K562 (cell line): ENCODE results near the gene PPP1CA. TPM values are rescaled to one million over a fixed set of nuclear protein-coding genes. Genes with fewer than 3 reads are reported as not detected.

ENCODE experiments used
- ATAC-seq: fragments of 200-7000 bp; cut with Tn5 transposase; 3 replicates; pipeline ENCODE4 v1.9.1; 2020; ENCODE audit warnings: moderate library complexity
- BruUV-seq: library from RNA; stranded (reverse); fragments of 400-500 nt; replicated peaks from 2 replicates; lab custom pipeline; 2021; lab: Mats Ljungman, UMichigan
- CTCF ChIA-PET: fragments of 300-600 bp; formaldehyde crosslinking; extraction: SDS; loops from one replicate; lab custom pipeline; 2021; ENCODE audit warnings: low intra/inter-chr PET ratio; lab: Yijun Ruan, JAX
- POLR2A ChIA-PET: fragments of 300-600, 350-650 bp; sonication (Branson Sonifier 250); formaldehyde crosslinking; extraction: SDS; loops from one replicate; lab custom pipeline; 2021; ENCODE audit warnings: antibody characterized with exemption, inconsistent platforms; lab: Yijun Ruan, JAX
- DNase-seq, 4 experiments: peaks; one replicate each; pipeline versions ENCODE4 v3.0.0 to v3.0.0-alpha.2; 2011 to 2018; ENCODE audit warnings: low spot score in 3 of 4, mixed read lengths in 3 of 4; ENCODE audit errors: extremely low read depth in 1 of 4
- FAIRE-seq: peaks from 2 replicates; lab custom pipeline; 2011; peaks lifted over from hg19 to GRCh38; lab: Jason Lieb, UNC
- H2AFZ ChIP-seq: 2 replicates; pipeline ENCODE4 v1.6.0; 2011; ENCODE audit warnings: low read depth, low read length, control low read depth, inconsistent platforms
- H3K27ac ChIP-seq: fragments of 200-600 bp; 3 replicates; pipeline ENCODE4 v1.8.0; 2011; ENCODE audit warnings: low read depth, mild to moderate bottlenecking, control low read depth, inconsistent platforms, low read length, moderate library complexity, mixed read lengths; ENCODE audit errors: extremely low read depth
- H3K27me3 ChIP-seq, 2 experiments: fragments of 300-600 bp in 1 of 2; 2 replicates in 1 of 2; 3 replicates in 1 of 2; pipeline versions ENCODE4 v1.6.0 to v1.8.0; 2011; ENCODE audit warnings: inconsistent platforms in 2 of 2, low read length in 2 of 2, mild to moderate bottlenecking in 1 of 2, mixed read lengths in 1 of 2, moderate library complexity in 1 of 2; ENCODE audit not compliant: control insufficient read depth in 2 of 2, insufficient read depth in 2 of 2
- H3K36me3 ChIP-seq: fragments of 300-600 bp; 3 replicates; pipeline ENCODE4 v1.8.0; 2011; ENCODE audit warnings: mild to moderate bottlenecking, low read length, inconsistent platforms; ENCODE audit not compliant: control insufficient read depth, insufficient read depth
- H3K4me1 ChIP-seq, 2 experiments: fragments of 200-600 bp in 1 of 2; replicated peaks in 1 of 2; 2 replicates in 1 of 2; 3 replicates in 1 of 2; pipeline versions ENCODE4 v1.5.1 to v1.8.0; 2011; ENCODE audit warnings: inconsistent platforms in 2 of 2, low read length in 2 of 2, mild to moderate bottlenecking in 1 of 2, mixed read lengths in 1 of 2, moderate library complexity in 1 of 2; ENCODE audit not compliant: control insufficient read depth in 2 of 2, insufficient read depth in 2 of 2
- H3K4me2 ChIP-seq: 2 replicates; pipeline ENCODE4 v1.6.1; 2011; ENCODE audit warnings: low read length, control low read depth, inconsistent platforms, mixed read lengths; ENCODE audit not compliant: insufficient read depth
- H3K4me3 ChIP-seq: fragments of 200-600 bp; sonication (generic), shearing (Covaris generic); 2 replicates; pipeline ENCODE4 v1.5.1; 2016; ENCODE audit warnings: control low read depth, inconsistent platforms
- H3K79me2 ChIP-seq: fragments of 200-600 bp; 3 replicates; pipeline ENCODE4 v1.8.0; 2011; ENCODE audit warnings: low read length, inconsistent platforms; ENCODE audit not compliant: control insufficient read depth, insufficient read depth
- H3K9ac ChIP-seq, 2 experiments: 2 replicates each; pipeline versions ENCODE4 v1.6.0 to v1.6.1; 2011; ENCODE audit warnings: low read depth in 2 of 2, low read length in 2 of 2, control low read depth in 1 of 2, inconsistent platforms in 1 of 2, mild to moderate bottlenecking in 1 of 2, mixed read lengths in 1 of 2; ENCODE audit not compliant: insufficient read depth in 1 of 2
- H3K9me1 ChIP-seq: one replicate; pipeline ENCODE4 v1.6.0; 2011; ENCODE audit warnings: inconsistent platforms, mild to moderate bottlenecking, low read length, moderate library complexity; ENCODE audit not compliant: control insufficient read depth, insufficient read depth
- H3K9me3 ChIP-seq: replicated peaks from 2 replicates; pipeline ENCODE4 v1.5.1; 2011; ENCODE audit warnings: low read depth, low read length, inconsistent platforms; ENCODE audit not compliant: control insufficient read depth, insufficient read depth
- H4K20me1 ChIP-seq: replicated peaks from 2 replicates; pipeline ENCODE4 v1.6.1; 2011; ENCODE audit warnings: low read length, inconsistent platforms, mixed read lengths; ENCODE audit not compliant: control insufficient read depth, insufficient read depth
- C11orf30 ChIP-seq: fragments of 450-650 bp; IDR thresholded peaks from 2 replicates; pipeline ENCODE4 v1.6.1; 2016; ENCODE audit warnings: low read depth, mild to moderate bottlenecking
- KDM5B ChIP-seq: fragments of 200-600 bp; sonication (generic); IDR thresholded peaks from 2 replicates; pipeline ENCODE4 v1.6.1; 2012; ENCODE audit warnings: low read depth, mild to moderate bottlenecking, moderate library complexity, low read length, control low read depth, inconsistent platforms; ENCODE audit not compliant: insufficient replicate concordance
- MAFF ChIP-seq: IDR thresholded peaks from 2 replicates; pipeline ENCODE4 v1.6.1; 2012; ENCODE audit warnings: low read length, improper control_type of control experiment
- MAFK ChIP-seq: IDR thresholded peaks from 2 replicates; pipeline ENCODE4 v1.6.1; 2011; ENCODE audit warnings: low read length, improper control_type of control experiment
- NEUROD1 ChIP-seq: fragments of 150-350 bp; IDR thresholded peaks from 2 replicates; pipeline ENCODE4 v1.6.1; 2014; ENCODE audit warnings: borderline replicate concordance, low read length, low read depth; ENCODE audit not compliant: partially characterized antibody
- POLR2AphosphoS2 ChIP-seq: IDR thresholded peaks from 2 replicates; pipeline ENCODE4 v1.6.1; 2012; ENCODE audit warnings: low read length, improper control_type of control experiment
- POLR2G ChIP-seq: fragments of 200-400 bp; formaldehyde crosslinking; IDR thresholded peaks from 2 replicates; pipeline ENCODE4 v1.6.1; 2017; ENCODE audit warnings: low read depth, mild to moderate bottlenecking, antibody characterized with exemption, low read length, moderate library complexity
- RBFOX2 ChIP-seq: fragments of 200-400 bp; formaldehyde crosslinking; IDR thresholded peaks from 2 replicates; pipeline ENCODE4 v1.6.1; 2017; ENCODE audit warnings: low read depth, mild to moderate bottlenecking, low read length, moderate library complexity
- SMARCC2 ChIP-seq: fragments of 450-650 bp; IDR thresholded peaks from 2 replicates; pipeline ENCODE4 v1.6.1; 2017; ENCODE audit warnings: antibody characterized with exemption, moderate library complexity, mild to moderate bottlenecking, low read depth
- THRAP3 ChIP-seq: fragments of 450-650 bp; IDR thresholded peaks from 2 replicates; pipeline ENCODE4 v1.6.1; 2016; ENCODE audit warnings: mild to moderate bottlenecking, inconsistent platforms, borderline replicate concordance
- ZNF316 ChIP-seq: fragments of 450-650 bp; IDR thresholded peaks from 2 replicates; pipeline ENCODE4 v1.6.1; 2016
- WGBS: fragments of 100-300 bp; shearing (Covaris generic); methylation state at CpG from one replicate; pipeline ENCODE4 v1.1.6; 2016; ENCODE audit warnings: low coverage, mixed read lengths; ENCODE audit not compliant: insufficient coverage; ENCODE audit errors: missing lambda C conversion rate; 5-methylcytosine and 5-hydroxymethylcytosine counted together
- in situ Hi-C: fragments of 300-500 bp; cut with MboI; formaldehyde crosslinking; loops from 4 replicates; pipeline ENCODE4 v1.15.0; 2018; ENCODE audit warnings: inconsistent platforms, mixed read lengths
- intact Hi-C: fragments of 100-400 bp; cut with micrococcal nuclease; formaldehyde crosslinking; loops from 2 replicates; pipeline ENCODE4 v1.14.2; 2022
- polyA plus RNA-seq, 8 experiments: library from polyadenylated mRNA; depleted of rRNA in 4 of 8; stranded (reverse) in 5 of 8; unstranded in 3 of 8; fragments of >200 nt; fragmentation: Nextera tagmentation in 2 of 8; fragmentation: Illumina TruSeq in 1 of 8; extraction: Ambion mirVana in 2 of 8; extraction: Trizol in 1 of 8; gene quantifications; 2 replicates each; pipeline versions ENCODE4 v1.2.1 to v1.2.3, GENCODE V29; 2011 to 2014; ENCODE audit warnings: inconsistent platforms in 1 of 8, missing spikeins in 1 of 8
- total RNA-seq, 7 experiments: library from RNA; depleted of rRNA in 6 of 7; stranded (reverse); fragments of >200 nt in 6 of 7; fragmentation: Illumina TruSeq in 2 of 7; extraction: Trizol in 2 of 7; gene quantifications; 2 replicates each; pipeline versions ENCODE4 v1.2.1 to v1.2.3, GENCODE V29; 2011 to 2021; ENCODE audit warnings: low replicate concordance in 1 of 7
- TF ChIP-seq, protein P1 (sequence below): sonication (generic); formaldehyde crosslinking; IDR thresholded peaks from 2 replicates; pipeline ENCODE4 v1.9.0; 2022; ENCODE audit warnings: mild to moderate bottlenecking, missing genetic modification reagents
- TF ChIP-seq, protein P2 (sequence below): sonication (generic); formaldehyde crosslinking; IDR thresholded peaks from 2 replicates; pipeline ENCODE4 v1.9.0; 2022; ENCODE audit warnings: mild to moderate bottlenecking, missing genetic modification reagents

The PPP1CA gene
- total and polyA plus RNA-seq, 9 of the 15 experiments (the other 6 are each of a cell fraction or from before 2014, with no cell fraction given) = 18.2 to 242 (median 188) TPM

DNA sequence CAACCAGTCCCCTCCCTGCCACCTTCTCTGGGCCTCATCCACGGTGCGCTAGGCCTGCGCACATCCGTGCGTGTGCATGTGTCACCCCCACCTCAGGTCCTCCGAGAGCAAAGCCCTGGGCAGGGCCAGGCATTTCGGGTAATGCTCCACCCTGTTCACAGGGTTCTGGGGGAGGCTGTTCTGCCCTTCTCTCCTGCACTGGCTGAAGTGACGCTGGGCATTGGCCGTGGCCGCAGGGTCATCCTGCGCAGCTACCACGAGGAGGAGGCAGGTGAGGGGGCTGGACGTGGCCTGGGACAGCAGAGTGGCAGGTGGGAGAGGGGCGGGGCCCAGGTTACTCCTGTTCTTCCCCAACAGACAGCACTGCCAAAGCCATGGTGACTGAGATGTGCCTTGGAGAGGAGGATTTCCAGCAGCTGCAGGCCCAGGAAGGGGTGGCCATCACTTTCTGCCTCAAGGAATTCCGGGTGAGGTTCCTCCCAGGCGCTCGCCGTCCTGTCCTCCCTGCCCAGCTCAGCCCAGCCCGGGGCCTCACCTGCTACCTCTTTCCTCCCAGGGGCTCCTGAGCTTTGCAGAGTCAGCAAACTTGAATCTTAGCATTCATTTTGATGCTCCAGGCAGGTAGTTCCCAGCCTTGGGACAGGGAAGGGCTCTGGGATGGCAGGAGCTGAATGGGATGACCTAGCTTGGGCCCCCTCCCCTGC is 6.0 kb downstream of the PPP1CA start:
- peak overlapping the region in 1 of 2 experiments; percentile 65; a peak in 1 of 4 replicates for H3K9ac ChIP-seq
- peaks cover 14 to 79% of the 10 kb centered on the region in 2 experiments; a peak in 4 of 5 replicates for H3K4me1 ChIP-seq
- H3K36me3 ChIP-seq = peaks cover 68% of the 10 kb centered on the region
- WGBS = 85% methylated on average over 12 of the region's 19 CpGs
- FAIRE-seq (no peak), ATAC-seq (no peak), DNase-seq (peak in 1 of 4 experiments; percentile 10)
- no peak overlapping the region for H3K4me3 ChIP-seq
- intact Hi-C loops (no loop called here), in situ Hi-C loops (no loop called here)
- H3K4me2 ChIP-seq = no peak overlapping the region
- H2AFZ ChIP-seq = no peak overlapping the region
- ChIA-PET POLR2A (interaction anchor here (0.6 to 1.4 kb wide), 4 partner anchors 13 to 358 kb away, joined by 3 to 5 read pairs (median 4); partner anchors contain the start of gene POLD4), CTCF (no interaction called here)
- H3K9me1 ChIP-seq = peaks cover 3% of the 10 kb centered on the region
- H3K79me2 ChIP-seq = peaks cover 34% of the 10 kb centered on the region
- H3K27ac ChIP-seq = no peak overlapping the region
- no TSS peak for BruUV-seq
- peaks cover 4% of the 10 kb centered on the region; the same call in 1 of the 2 replicates for H4K20me1 ChIP-seq
- no peaks in the 10 kb centered on the region for H3K9me3 ChIP-seq
- H3K27me3 ChIP-seq = no peaks in the 10 kb centered on the region
- TF ChIP-seq MAFF = peak; percentile 14; the same call in 1 of the 2 replicates
- peak; percentile 12 for TF ChIP-seq KDM5B
- TF ChIP-seq, protein P1, sequence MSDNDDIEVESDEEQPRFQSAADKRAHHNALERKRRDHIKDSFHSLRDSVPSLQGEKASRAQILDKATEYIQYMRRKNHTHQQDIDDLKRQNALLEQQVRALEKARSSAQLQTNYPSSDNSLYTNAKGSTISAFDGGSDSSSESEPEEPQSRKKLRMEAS (CRISPR knock-in tag) = 0 out of 2 replicates have a peak, but pooled peaks have one; percentile 14
- TF ChIP-seq THRAP3 = no peak
- TF ChIP-seq POLR2G = peak; percentile 65
- peak; percentile 27; the same call in 1 of the 2 replicates for TF ChIP-seq POLR2AphosphoS2
- no peak for TF ChIP-seq SMARCC2
- peak; percentile 72 for TF ChIP-seq ZNF316
- peak; percentile 44; the same call in 1 of the 2 replicates for TF ChIP-seq MAFK
- TF ChIP-seq RBFOX2 = 0 out of 2 replicates have a peak, but pooled peaks have one; percentile 33
- TF ChIP-seq NEUROD1 = no peak
- TF ChIP-seq C11orf30 = peak; percentile 66; the same call in 1 of the 2 replicates
- TF ChIP-seq, protein P2, sequence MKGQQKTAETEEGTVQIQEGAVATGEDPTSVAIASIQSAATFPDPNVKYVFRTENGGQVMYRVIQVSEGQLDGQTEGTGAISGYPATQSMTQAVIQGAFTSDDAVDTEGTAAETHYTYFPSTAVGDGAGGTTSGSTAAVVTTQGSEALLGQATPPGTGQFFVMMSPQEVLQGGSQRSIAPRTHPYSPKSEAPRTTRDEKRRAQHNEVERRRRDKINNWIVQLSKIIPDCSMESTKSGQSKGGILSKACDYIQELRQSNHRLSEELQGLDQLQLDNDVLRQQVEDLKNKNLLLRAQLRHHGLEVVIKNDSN (CRISPR knock-in tag) = 0 out of 2 replicates have a peak, but pooled peaks have one; percentile 18
